PC-9 (cell line): ENCODE data around the gene MGRN1. TPM values are rescaled to one million over a fixed set of nuclear protein-coding genes. Genes with fewer than 3 reads are reported as not detected.

ENCODE experiments used
- BruUV-seq: library from RNA; stranded (reverse); fragments of 400-500 nt; replicated peaks from 2 replicates; lab custom pipeline; 2021; lab: Mats Ljungman, UMichigan
- CTCF ChIA-PET: fragments of 300-600 bp; sonication (Branson Sonifier 250); formaldehyde crosslinking; loops from one replicate; lab custom pipeline; 2022; ENCODE audit warnings: antibody characterized with exemption; lab: Charles Lee
- POLR2A ChIA-PET: fragments of 300-600 bp; sonication (Branson Sonifier 250); formaldehyde crosslinking; loops from one replicate; lab custom pipeline; 2022; ENCODE audit warnings: antibody characterized with exemption; ENCODE audit not compliant: unreplicated experiment; lab: Charles Lee
- DNase-seq, 2 experiments: peaks; one replicate each; pipeline versions ENCODE4 v3.0.0 to v3.0.0-alpha.2; 2015 to 2022; ENCODE audit warnings: mixed read lengths in 1 of 2
- H2AFZ ChIP-seq: fragments of 200-600 bp; sonication (generic); 2 replicates; pipeline ENCODE4 v1.8.1; 2017; ENCODE audit warnings: antibody characterized with exemption
- H3F3A ChIP-seq: fragments of 200-600 bp; sonication (generic); 2 replicates; pipeline ENCODE4 v1.8.1; 2017; ENCODE audit warnings: antibody characterized with exemption, mild to moderate bottlenecking, low read depth; ENCODE audit not compliant: insufficient read depth
- H3K27ac ChIP-seq: fragments of 200-600 bp; sonication (generic); 2 replicates; pipeline ENCODE4 v1.6.1; 2016; ENCODE audit warnings: mixed run types
- H3K27me3 ChIP-seq: fragments of 200-600 bp; sonication (generic); 2 replicates; pipeline ENCODE4 v1.6.1; 2016; ENCODE audit warnings: low read depth, mixed run types; ENCODE audit not compliant: insufficient read depth
- H3K36me3 ChIP-seq: fragments of 200-600 bp; sonication (generic); 2 replicates; pipeline ENCODE4 v1.6.1; 2016; ENCODE audit warnings: low read depth, mixed run types
- H3K4me1 ChIP-seq: fragments of 200-600 bp; sonication (generic); replicated peaks from 2 replicates; pipeline ENCODE4 v1.6.1; 2016; ENCODE audit warnings: mixed run types; ENCODE audit not compliant: insufficient read depth
- H3K4me2 ChIP-seq: fragments of 200-600 bp; sonication (generic); 2 replicates; pipeline ENCODE4 v1.6.1; 2017; ENCODE audit warnings: mixed run types
- H3K4me3 ChIP-seq: fragments of 200-600 bp; sonication (generic); 2 replicates; pipeline ENCODE4 v1.6.1; 2016; ENCODE audit warnings: mixed run types
- H3K79me2 ChIP-seq: fragments of 200-600 bp; sonication (generic); 2 replicates; pipeline ENCODE4 v1.6.1; 2017; ENCODE audit warnings: low read depth, mixed run types
- H3K9me2 ChIP-seq: fragments of 200-600 bp; sonication (generic); 2 replicates; pipeline ENCODE4 v1.8.1; 2017; ENCODE audit warnings: mild to moderate bottlenecking; ENCODE audit not compliant: insufficient read depth
- H3K9me3 ChIP-seq: fragments of 200-600 bp; sonication (generic); 2 replicates; pipeline ENCODE4 v1.8.1; 2016; ENCODE audit warnings: low read depth; ENCODE audit not compliant: insufficient read depth
- H4K20me1 ChIP-seq: fragments of 200-600 bp; sonication (generic); 2 replicates; pipeline ENCODE4 v1.8.1; 2017; ENCODE audit not compliant: insufficient read depth
- EZH2 ChIP-seq: fragments of 200-600 bp; sonication (generic); IDR thresholded peaks from 2 replicates; pipeline ENCODE4 v1.8.0; 2017; ENCODE audit warnings: antibody characterized with exemption, low read depth
- intact Hi-C: fragments of 100-400 bp; cut with micrococcal nuclease; formaldehyde crosslinking; loops from one replicate; pipeline ENCODE4 v1.10.0; 2022; ENCODE audit not compliant: unreplicated experiment
- total RNA-seq: library from RNA; stranded (reverse); gene quantifications from 2 replicates; pipeline ENCODE4 v1.2.3, GENCODE V29; 2021
- TF ChIP-seq, protein P1 (sequence below): fragments of 200-600 bp; sonication (generic); conservative IDR thresholded peaks from 2 replicates; pipeline ENCODE4 v1.6.1; 2017; ENCODE audit warnings: mixed run types, antibody characterized with exemption, mild to moderate bottlenecking, moderate library complexity

The MGRN1 gene
- total RNA-seq, 1 experiment from 2014 or later: 70.4 TPM

DNA sequence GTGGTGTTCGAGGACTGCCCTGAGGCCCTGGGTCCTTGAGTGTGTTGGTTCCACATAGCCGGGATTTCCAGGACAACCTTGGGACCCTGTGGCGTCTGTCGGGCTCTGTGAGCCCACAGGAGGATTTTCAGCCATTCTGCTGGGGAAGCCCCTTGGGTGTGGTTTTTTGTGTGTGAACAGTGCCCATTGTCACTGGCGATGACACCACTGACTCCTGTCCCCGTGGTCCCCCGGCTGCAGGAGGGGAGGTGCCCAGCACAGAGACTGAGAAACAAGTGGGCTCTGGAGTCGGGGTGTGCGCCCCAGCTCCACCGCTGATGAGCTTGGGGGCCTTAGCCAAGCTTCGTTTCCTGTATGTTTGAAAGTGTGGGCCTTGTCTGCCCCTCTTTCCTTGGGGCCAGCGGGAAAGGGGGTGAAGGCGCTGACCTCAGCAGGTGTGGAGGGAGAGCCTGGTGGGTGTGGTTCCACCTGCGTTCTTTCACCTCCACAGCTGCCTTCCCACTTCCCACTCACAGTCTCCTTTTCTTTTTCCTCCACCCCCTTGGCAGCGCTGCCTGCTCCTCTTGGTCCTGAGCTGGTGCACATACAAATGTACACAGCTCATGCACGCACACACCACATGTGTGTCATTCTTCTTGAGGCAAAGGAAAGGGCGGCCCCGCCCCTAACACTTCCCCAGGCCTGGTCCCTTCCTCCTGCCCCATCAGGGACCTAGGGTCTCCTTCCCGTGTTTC is 16.1 kb downstream of the MGRN1 start:
- H3K27ac ChIP-seq: no peak overlapping the region
- H3K9me2 ChIP-seq: no peaks in the 10 kb centered on the region
- no peak for TF ChIP-seq EZH2
- TF ChIP-seq, protein P1, sequence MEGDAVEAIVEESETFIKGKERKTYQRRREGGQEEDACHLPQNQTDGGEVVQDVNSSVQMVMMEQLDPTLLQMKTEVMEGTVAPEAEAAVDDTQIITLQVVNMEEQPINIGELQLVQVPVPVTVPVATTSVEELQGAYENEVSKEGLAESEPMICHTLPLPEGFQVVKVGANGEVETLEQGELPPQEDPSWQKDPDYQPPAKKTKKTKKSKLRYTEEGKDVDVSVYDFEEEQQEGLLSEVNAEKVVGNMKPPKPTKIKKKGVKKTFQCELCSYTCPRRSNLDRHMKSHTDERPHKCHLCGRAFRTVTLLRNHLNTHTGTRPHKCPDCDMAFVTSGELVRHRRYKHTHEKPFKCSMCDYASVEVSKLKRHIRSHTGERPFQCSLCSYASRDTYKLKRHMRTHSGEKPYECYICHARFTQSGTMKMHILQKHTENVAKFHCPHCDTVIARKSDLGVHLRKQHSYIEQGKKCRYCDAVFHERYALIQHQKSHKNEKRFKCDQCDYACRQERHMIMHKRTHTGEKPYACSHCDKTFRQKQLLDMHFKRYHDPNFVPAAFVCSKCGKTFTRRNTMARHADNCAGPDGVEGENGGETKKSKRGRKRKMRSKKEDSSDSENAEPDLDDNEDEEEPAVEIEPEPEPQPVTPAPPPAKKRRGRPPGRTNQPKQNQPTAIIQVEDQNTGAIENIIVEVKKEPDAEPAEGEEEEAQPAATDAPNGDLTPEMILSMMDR: no peak
- no peaks in the 10 kb centered on the region for H3K36me3 ChIP-seq
- no peak overlapping the region for H2AFZ ChIP-seq
- POLR2A ChIA-PET: no interaction called here
- peaks cover 43% of the 10 kb centered on the region for H3K79me2 ChIP-seq
- H3K4me2 ChIP-seq: no peak overlapping the region
- H3F3A ChIP-seq: no peaks in the 10 kb centered on the region
- H3K4me3 ChIP-seq: no peak overlapping the region
- H4K20me1 ChIP-seq: peaks cover 46% of the 10 kb centered on the region
- H3K27me3 ChIP-seq: no peaks in the 10 kb centered on the region
- CTCF ChIA-PET: no interaction called here
- no peak for DNase-seq
- H3K9me3 ChIP-seq: no peaks in the 10 kb centered on the region
- H3K4me1 ChIP-seq: no peaks in the 10 kb centered on the region
- intact Hi-C loops: no loop called here
- BruUV-seq: no TSS peak

DNA sequence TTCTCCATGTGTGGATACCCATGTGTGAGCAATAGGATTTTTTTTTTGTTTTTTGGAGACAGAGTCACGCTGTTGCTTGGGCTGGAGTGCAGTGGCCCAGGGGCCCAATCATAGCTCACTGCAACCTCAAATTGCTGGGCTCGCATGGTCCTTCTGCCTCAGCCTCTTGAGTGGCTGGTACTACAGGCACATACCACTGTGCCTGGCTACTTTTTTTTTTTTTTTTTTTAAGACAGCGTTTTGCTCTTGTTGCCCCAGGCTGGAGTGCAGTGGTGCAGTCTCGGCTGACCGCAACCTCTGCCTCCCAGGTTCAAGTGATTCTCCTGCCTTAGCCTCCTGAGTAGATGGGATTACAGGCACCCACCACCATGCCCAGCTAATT is 16.7 kb downstream of the MGRN1 start:
- DNase-seq: no peak
- Histone ChIP-seq H4K20me1 (peaks cover 43% of the 10 kb centered on the region), H2AFZ (no peak overlapping the region), H3K4me3 (no peak overlapping the region), H3K27me3 (no peaks in the 10 kb centered on the region), H3K9me3 (no peaks in the 10 kb centered on the region), H3K4me1 (no peaks in the 10 kb centered on the region), H3K27ac (no peak overlapping the region), H3K36me3 (no peaks in the 10 kb centered on the region), H3F3A (no peaks in the 10 kb centered on the region), H3K9me2 (no peaks in the 10 kb centered on the region), H3K79me2 (peaks cover 38% of the 10 kb centered on the region), H3K4me2 (no peak overlapping the region)
- ChIA-PET CTCF (no interaction called here), POLR2A (no interaction called here)
- TF ChIP-seq EZH2: no peak
- TF ChIP-seq, protein P1: no peak
- BruUV-seq: no TSS peak
- intact Hi-C loops: no loop called here

DNA sequence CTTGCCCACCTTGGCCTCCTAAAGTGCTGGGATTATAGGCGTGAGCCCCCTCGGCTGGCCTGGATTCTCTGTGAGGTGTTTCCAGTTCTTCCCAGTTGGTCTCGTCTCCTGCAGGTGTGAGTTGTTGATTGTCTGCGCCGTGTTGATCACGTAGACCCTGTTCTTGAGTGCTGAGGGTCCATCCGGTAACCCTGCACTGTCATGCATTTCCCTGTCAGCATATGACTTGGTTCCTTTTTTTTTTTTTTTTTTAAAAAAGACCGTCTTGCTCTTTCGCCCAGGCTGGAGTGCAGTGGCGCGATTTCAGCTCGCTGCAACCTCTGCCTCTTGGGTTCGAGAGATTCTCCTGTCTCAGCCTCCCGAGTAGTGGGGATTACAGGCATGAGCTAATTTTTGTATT is 17.3 kb downstream of the MGRN1 start:
- Histone ChIP-seq H3K9me2 (no peaks in the 10 kb centered on the region), H2AFZ (no peak overlapping the region), H3K27me3 (no peaks in the 10 kb centered on the region), H3F3A (no peaks in the 10 kb centered on the region), H3K4me3 (no peak overlapping the region), H3K4me2 (no peak overlapping the region), H3K27ac (no peak overlapping the region), H4K20me1 (peaks cover 43% of the 10 kb centered on the region), H3K79me2 (peaks cover 33% of the 10 kb centered on the region), H3K4me1 (no peaks in the 10 kb centered on the region), H3K36me3 (no peaks in the 10 kb centered on the region), H3K9me3 (no peaks in the 10 kb centered on the region)
- POLR2A ChIA-PET: no interaction called here
- BruUV-seq: no TSS peak
- no peak for DNase-seq
- TF ChIP-seq, protein P1: no peak
- no peak for TF ChIP-seq EZH2
- intact Hi-C loops: no loop called here
- CTCF ChIA-PET: no interaction called here
